HG03575 (cell line): Measurements from ENCODE around the gene WNT9B.
"Not testable (repeated sequence)": the region's sequence is repeated elsewhere in the genome, so short reads cannot be mapped to it uniquely, and the experiment has no call there.

Experiments
- ATAC-seq: cut with Tn5 transposase; IDR thresholded peaks from one replicate; pipeline ENCODE4 v1.9.1; 2021; ENCODE audit not compliant: unreplicated experiment, insufficient number of reproducible peaks, low FRiP score; ENCODE audit errors: extremely low read depth

Gene WNT9B

DNA sequence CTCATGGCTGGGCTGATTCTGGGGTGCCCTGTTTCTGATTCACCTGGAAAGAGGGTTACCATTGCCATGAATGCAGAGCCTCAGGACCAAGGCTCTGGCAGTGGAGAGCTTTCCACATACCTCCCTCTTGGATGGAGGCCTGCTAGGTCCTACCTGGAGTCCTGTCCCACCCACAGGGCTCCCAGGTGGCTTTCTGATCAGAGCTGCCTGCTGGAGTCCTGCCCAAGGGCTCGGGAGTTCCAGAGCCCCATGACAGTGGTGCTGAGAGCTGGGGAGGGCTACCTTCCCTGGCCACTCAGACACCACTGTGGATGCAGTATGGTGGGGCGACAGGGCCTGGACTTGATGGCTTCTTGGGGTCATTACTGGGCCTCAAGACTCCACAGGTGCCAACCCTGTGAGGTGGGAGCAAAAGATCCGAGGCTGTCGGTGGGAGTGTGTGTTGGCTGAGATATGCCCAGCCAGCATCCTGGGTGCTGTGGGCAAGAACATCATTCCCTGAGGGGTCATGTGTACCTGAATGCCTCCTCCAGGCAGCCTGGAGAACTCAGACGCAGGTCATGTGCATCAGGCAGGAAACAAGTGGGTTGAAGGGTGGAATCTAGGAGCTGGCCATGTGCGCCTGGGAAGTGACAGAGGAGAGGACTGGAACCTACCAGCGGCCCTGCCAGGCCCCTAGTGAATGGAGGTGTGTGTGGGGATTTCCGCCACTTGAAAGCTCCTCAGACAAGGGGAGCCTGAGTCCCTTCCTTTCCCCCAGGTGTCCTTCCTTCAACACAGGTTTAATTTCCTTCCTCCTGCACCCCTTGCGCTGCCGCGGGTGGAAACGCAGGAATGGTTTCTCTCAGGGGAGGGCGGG, 30.6 kb upstream of the WNT9B start:
- ATAC-seq = no peak

- no peak for ATAC-seq
Measured at GRCh38 chr17:46821482-46822387, 29.6 kb upstream of the WNT9B start.

DNA sequence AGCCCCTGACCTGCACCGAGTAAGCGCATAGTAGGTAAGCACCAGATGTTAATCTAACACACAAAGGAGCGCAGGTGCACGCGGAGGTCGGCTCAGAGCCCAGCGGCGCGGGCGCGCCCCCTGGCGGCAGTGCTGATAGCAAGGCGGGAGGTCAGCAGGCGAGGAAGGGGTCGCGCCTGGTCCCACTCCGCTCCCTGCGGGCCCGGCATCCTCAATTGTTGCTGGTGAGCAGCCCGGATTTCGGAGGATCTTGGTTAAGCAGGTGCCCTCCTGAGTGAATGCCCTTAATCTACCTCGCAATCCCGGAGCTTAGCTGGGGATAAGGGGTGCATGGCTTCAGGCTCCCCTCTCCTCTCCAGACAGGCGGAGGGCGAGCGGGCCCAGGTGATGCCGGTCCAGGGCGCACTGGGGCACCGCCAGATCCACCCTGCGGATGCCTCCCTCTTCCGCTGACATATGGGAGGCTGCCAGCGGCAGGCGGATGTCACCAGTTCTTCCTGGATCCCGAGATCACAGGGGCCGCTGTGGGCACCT, 28.9 kb upstream of the WNT9B start:
- ATAC-seq = no peak

DNA sequence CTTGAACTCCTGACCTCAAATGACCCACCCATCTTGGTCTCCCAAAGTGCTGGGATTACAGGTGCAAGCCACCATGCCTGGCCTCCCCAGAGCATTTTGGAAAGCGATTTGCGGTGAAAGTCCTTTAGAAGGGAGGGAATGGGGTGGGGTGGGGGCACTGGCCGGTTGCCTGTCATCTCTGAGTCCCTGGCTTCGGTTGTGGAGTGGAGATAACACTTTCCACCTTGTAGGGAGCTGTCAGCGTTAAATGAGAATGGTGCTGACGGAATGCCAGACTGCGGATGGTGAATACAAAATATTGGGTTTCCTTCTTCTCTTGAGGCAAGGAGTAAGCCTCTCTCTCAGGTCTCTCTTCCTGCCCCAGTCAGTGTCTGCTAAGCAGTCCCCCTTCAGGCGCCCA, 27.7 kb upstream of the WNT9B start:
- no peak for ATAC-seq

DNA sequence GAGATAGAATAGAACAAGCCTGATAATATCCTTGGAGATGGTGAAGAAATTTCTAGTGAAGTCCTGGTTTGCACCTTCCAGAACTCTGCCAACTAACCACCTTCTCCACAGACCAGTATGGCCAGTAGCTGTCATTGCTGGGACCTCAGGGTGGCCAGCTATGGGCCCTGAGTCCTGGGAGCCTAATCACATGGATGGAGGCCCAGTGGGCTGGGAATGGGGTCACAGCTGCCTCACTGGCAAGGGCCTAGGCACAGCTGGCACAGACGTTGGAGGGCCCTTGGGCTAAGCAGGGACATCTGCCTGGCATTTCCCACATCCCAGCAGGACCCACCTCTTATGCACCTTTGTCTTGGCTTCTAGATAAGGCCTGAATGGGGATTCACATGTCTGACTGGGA, 25.3 kb upstream of the WNT9B start:
- ATAC-seq = no peak

DNA sequence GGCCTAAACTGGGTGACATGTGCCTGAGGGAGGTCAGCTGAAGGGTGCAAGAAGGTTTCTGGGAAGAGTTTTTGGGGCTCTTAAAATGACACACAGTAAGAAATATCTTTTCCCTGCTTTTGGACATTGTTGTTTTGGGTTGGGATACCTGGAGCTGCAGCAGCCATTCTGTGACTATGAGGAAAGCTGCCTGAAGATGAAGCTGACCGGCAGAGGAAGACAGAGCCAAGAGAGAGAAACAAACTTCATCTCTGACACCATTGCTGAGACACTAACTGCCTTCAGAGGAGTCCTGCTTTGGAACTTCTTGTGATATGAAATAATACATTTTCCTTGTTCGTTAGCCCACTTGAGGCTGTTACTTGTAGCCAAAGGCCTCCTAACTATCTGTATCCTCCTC, 24.1 kb upstream of the WNT9B start:
- ATAC-seq = no peak

DNA sequence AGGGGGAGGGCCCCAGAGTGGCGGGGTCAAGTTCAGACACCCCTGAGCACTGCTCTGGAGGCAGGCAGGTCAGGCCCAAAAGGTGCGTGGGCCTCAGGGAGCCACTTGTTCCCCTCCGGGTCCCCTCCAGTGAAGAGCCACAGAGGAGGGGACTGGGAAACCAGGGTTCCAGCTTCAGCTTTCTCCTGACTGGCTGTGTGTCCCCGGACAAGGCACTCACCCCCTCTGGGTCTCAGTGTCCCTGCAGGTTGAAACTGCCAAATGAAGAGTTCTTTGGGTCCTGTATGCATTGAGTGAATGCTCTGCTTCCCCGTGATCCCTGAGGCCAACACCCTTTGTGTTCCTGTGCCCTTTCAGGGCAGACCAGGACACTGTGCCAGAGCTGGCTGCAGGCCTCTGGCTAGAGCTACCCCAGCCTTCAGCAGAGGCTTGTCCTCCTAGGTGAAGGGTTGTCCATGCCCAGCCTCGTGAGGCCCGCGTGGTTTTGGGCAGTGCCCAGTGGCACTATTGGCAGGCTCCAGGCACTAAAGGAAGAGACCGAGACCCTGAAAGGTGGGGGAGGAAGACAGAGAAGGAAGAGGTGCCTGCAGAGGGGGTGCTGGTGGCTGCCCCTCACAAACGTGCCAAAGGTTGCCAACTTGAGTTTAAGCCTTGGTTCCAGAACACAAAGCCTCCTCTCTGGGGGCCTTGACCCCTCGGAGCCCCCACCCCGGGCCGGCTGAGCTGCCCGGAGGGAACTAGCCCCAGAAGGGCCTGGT, 19.6 kb upstream of the WNT9B start:
- ATAC-seq = no peak

DNA sequence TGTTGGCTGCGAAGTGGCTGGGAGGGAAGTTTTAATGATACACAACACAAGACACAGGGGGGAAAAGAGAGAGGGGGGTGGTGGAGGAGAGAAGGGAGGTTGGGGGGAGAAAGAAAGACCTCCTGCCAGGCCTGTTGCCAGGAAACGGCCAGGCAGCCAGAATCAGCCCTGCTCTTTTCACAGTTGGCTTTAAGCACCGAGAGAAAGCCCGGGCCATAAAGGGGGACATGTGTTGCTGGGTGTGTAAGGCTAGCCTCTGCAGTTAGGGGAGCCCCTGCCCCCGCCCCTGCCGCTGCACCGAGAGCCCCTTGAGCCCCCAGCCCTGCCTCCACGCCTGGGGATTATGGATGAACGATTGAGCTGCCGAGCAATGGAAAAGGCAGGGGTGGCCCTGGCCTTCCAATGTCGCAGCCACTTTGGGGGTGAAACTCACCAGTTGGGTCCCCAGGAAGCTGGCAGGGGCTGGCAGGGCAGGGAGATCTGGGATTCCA, 19.0 kb upstream of the WNT9B start:
- no peak for ATAC-seq

DNA sequence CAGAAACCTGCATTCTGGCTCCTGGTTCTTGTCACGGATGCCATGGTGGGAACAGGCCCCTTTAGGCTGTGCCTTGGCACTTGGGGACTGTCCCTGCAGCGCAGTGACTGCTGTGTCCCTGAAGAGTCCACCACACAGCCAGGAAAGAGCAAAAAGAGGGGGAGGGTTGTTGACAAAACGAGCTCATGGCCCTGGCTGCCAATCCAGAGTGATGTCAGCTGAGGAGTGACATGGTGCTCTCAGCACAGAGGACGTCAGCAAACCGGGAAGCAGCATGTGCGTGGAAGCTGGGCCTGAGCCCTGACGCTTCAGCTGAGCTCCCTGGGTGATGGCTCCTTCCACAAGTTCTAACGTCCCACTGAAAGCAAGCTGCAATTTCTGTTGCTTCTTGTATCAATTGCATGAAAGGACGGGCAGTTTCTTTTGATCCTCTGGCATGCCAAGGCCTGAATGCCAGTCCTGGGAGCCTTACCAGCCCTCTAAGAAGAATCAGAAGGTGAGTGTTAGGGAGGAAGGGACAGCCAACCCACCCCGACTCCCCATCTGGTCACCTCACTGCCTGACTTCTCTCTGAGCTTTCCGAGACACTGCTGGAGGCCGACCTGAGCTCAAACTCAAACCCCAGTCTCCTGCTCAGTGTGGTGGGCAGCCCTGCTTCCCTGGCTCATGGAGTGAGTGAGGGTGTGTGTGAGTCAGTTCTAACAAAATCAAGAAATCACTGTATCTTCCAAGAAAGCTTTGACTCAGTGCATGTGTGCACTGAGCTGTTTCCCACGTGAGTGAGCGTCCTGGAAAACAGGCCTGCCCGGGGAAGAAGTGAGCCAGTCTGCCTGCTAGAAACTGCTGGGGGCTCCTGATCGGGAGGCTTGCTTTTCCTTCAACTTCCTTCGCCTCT, 18.2 kb upstream of the WNT9B start:
- no peak for ATAC-seq

GRCh38 chr17:46833840-46834208, 17.6 kb upstream of the WNT9B start:
- no peak for ATAC-seq

- no peak for ATAC-seq
Measured at GRCh38 chr17:46834846-46835245, 16.5 kb upstream of the WNT9B start.

DNA sequence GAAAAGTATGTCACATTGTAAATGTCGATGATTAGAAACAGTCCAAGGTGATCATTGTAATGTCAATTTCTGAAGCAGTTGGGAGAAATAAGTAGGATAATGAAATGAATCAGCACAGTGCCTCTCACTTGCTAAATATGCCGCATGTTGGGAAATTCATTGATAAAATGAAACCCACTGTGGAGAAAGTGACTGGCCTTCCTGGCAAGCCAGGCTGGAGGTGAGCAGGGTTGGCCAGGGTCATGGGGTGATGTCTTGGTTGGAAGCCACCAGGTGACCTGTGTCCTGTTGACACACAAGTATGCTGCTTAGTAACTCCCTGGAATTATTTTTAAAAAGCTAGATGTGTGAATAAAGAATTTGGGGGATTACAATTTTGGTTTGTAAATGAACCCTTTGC, 14.9 kb upstream of the WNT9B start:
- ATAC-seq = no peak

DNA sequence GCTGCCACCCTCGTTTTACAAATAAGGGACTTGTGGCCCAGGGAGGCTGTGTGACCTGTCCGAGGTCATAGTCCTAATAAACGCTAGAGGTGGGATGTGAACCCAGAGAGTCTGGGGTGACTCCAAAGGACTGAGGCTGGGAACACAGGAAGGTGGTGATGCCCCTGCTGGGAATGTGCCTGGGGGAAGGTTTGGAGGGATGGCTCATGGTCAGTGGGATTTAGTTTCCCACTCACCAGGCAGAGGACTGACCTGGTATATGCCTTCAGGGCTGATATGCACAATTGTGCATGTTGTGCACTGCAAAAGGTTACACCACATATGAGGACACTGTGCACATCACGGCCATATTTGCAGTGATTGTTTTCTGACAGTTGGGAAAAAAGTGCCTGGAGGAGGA, 13.9 kb upstream of the WNT9B start:
- ATAC-seq = no peak

DNA sequence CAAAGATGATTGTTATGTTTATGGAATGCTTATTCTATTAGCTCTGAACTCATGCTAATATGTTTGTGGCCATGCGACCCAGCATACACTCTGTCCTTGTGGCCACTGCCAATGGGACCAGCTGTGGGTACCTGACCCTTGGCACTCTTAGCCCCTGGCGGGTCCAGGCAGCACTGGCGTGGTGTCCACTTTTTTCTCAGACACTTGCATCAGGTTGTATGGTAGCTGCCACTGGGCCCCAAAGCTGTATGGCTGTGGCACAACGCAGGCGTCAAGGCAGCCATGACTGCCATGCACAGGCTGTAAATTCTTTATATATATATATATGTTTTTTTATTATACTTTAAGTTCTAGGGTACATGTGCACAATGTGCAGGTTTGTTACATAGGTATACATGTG, 12.2 kb upstream of the WNT9B start:
- ATAC-seq = no peak

DNA sequence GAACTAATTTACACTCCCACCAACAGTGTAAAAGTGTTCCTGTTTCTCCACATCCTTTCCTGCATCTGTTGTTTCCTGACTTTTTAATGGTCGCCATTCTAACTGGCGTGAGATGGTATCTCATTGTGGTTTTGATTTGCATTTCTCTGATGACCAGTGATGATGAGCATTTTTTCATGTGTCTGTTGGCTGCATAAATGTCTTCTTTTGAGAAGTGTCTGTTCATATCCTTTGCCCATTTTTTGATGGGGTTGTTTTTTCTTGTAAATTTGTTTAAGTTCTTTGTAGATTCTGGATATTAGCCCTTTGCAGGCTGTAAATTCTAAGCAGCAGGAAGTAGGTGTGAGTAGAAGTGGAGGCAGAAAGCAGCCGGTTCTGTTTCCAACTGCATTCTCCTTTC, 10.8 kb upstream of the WNT9B start:
- not testable (repeated sequence) for ATAC-seq

DNA sequence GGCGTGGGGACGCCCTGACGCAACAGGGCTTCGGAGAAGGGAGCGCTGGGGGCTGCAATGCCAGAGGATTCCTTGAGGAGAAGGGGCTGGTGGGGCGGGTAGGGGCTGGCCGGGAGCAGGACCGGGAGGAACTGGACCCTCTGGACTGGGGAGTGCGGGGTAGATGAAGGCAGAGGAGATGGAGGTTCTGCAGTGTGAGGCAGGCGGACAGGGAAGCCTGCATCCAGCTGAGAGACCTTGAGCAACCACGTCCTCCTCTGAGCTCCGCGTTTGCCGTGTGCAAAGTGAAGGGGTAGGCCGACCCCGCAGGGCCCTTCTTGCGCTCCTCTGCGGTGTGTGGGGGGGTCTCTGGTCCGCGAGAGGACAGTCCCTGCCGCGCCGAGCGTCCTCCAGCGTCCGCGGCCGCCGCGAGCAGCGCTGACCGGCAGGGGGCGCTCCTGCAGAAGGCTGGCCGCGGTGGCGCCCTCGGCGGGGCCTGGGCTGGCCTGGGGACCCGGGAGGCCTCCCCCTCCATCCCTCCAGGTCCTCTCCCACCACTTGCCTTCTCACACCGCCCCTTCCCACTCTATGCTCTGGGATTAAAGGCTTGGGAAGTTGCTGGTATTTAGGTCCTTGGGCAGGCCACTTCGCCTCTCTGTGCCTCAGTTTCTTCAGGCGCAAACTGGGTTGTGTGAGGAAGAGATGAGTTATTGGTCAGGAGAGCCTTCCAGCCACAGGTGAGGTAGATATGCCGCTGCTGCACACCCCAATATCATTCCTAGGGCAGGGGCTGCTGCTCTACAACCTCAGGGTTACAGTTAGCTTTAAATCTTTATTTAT, 9.6 kb upstream of the WNT9B start:
- ATAC-seq = no peak

GRCh38 chr17:46842835-46843234, 8.5 kb upstream of the WNT9B start:
- no peak for ATAC-seq
